ENCODE measurements around the gene SND1. TPM values are rescaled to one million over a fixed set of nuclear protein-coding genes. Genes with fewer than 3 reads are reported as not detected.

Gene SND1
- total and polyA plus RNA-seq, 10 of the 15 experiments (the other 5 are each of a cell fraction or from before 2014, with no cell fraction given), result 52.4 to 270 (median 146) TPM

GRCh38 chr7:127651556-127652332, at the start of gene SND1 (continued):
- peak; percentile 44; the same call in 1 of the 2 replicates for TF ChIP-seq RFX5 (IDR thresholded peaks at IDR 0.05; ENCODE audit: low read depth, low read length)
- TF ChIP-seq REST (IDR thresholded peaks at IDR 0.05; ENCODE audit: low read depth, low read length), result no peak
- no peak for TF ChIP-seq ZSCAN29 (IDR thresholded peaks at IDR 0.05)

- SMC1A ChIA-PET (ENCODE audit: uncharacterized antibody, unreplicated experiment), result no interaction called here
Measured at GRCh38 chr7:127608446-127608845, 43.5 kb upstream of the SND1 start.

More at GRCh38 chr7:127608446-127608845, 43.5 kb upstream of the SND1 start:
- H2AFZ ChIP-seq (ENCODE audit: control insufficient read depth, low read depth, low read length), result no peak overlapping the region
- ChIA-PET POLR2A (no interaction called here), CTCF (interaction anchor here (1.5 kb wide), 1 partner anchor 28 kb away, joined by 3 read pairs; no protein-coding TSS in a partner anchor), RAD21 (ENCODE audit: unreplicated experiment) (no interaction called here)
- FAIRE-seq, result no peak
- H3K27ac ChIP-seq (ENCODE audit: control insufficient read depth, insufficient read depth), result no peak overlapping the region
- no peaks in the 10 kb centered on the region; the same call in 2 of the 3 replicates for H3K9me3 ChIP-seq (replicated peaks; ENCODE audit: control insufficient read depth, insufficient read depth, low read length)
- H3K4me3 ChIP-seq, result no peak overlapping the region
- ATAC-seq, result no peak
- 56% methylated on average over 6 of the region's 6 CpGs for WGBS (ENCODE audit: insufficient coverage, insufficient replicate concordance, low lambda C conversion rate, missing lambda C conversion rate)
- H3K79me2 ChIP-seq (ENCODE audit: control insufficient read depth, insufficient read depth, low read length), result no peaks in the 10 kb centered on the region
- H3K27me3 ChIP-seq (replicated peaks in 1 of 2; ENCODE audit: control insufficient read depth in 2 of 2, insufficient read depth in 2 of 2, low read length in 1 of 2), result no peaks in the 10 kb centered on the region
- H3K4me1 ChIP-seq (ENCODE audit: control insufficient read depth, insufficient read depth, low read length), result no peaks in the 10 kb centered on the region
- H3K36me3 ChIP-seq (ENCODE audit: control insufficient read depth in 2 of 2, insufficient read depth in 2 of 2, low read length in 1 of 2), result no peaks in the 10 kb centered on the region
- in situ Hi-C loops (cut with MboI), result no loop called here
- no peak for DNase-seq (ENCODE audit: low read depth, low spot score)
- H4K20me1 ChIP-seq (ENCODE audit: control insufficient read depth, insufficient read depth), result no peaks in the 10 kb centered on the region
- BruUV-seq (replicated peaks), result no TSS peak
- no peak overlapping the region for H3K9ac ChIP-seq (ENCODE audit: control insufficient read depth, insufficient read depth, low read length)
- intact Hi-C loops (cut with micrococcal nuclease; ENCODE audit: unreplicated experiment), result no loop called here
- H3K4me2 ChIP-seq (ENCODE audit: control insufficient read depth, insufficient read depth), result no peak overlapping the region
- no peak for TF ChIP-seq CHD1 (IDR thresholded peaks at IDR 0.05; ENCODE audit: low read depth, low read length)
- TF ChIP-seq EZH2 (IDR thresholded peaks at IDR 0.05; ENCODE audit: borderline replicate concordance, control insufficient read depth, low read depth, low read length), result no peak
- no peak for TF ChIP-seq E2F4 (IDR thresholded peaks at IDR 0.05; ENCODE audit: low read depth, low read length)
- TF ChIP-seq TCF3 (IDR thresholded peaks at IDR 0.05; ENCODE audit: borderline replicate concordance, insufficient read depth, low read depth, low read length), result no peak
- no peak for TF ChIP-seq HDAC6 (IDR thresholded peaks at IDR 0.05; ENCODE audit: unreplicated experiment)
- no peak for TF ChIP-seq FOXM1 (IDR thresholded peaks at IDR 0.05; ENCODE audit: low read depth, low read length)
- TF ChIP-seq HDGF (IDR thresholded peaks at IDR 0.05), result no peak
- no peak for TF ChIP-seq DPF2 (IDR thresholded peaks at IDR 0.05)

All from GM12878 (cell line).